ENCODE data around the gene SMAD5.

Gene SMAD5

DNA sequence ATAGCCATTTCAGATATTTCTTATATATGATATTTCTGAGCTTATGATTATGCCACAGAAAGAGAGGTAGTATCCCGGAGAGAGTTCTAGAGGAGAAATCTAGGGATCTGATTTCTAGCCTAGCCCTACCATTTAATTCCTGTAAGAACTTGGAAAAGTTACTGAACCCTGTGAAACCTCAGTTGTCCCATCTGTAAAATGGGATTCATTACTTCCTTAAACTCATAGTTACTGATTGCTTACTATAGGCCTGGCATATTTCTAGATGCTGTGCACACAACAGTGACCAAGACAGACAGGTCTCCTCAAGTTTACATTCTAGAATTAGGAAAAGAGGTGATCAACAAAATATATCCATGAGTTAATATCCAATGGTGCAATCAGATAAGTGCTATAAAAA is 30.8 kb upstream of the SMAD5 start:
- no peaks in the 10 kb centered on the region for H3K36me3 ChIP-seq (ENCODE audit: insufficient read depth, low read length)
- no peaks in the 10 kb centered on the region for H3K9me3 ChIP-seq (ENCODE audit: low read length)
- H3K27me3 ChIP-seq (ENCODE audit: control insufficient read depth in 1 of 2, insufficient read depth in 2 of 2, low read length in 2 of 2) = no peaks in the 10 kb centered on the region
- H3K27ac ChIP-seq (ENCODE audit: low read depth, low read length) = no peak overlapping the region
- H3K9ac ChIP-seq (ENCODE audit: low read length) = no peak overlapping the region
- H3K4me3 ChIP-seq (ENCODE audit: low read depth in 1 of 2, low read length in 2 of 2) = no peak overlapping the region
- H3K4me1 ChIP-seq (ENCODE audit: insufficient read depth, low read length) = no peaks in the 10 kb centered on the region

DNA sequence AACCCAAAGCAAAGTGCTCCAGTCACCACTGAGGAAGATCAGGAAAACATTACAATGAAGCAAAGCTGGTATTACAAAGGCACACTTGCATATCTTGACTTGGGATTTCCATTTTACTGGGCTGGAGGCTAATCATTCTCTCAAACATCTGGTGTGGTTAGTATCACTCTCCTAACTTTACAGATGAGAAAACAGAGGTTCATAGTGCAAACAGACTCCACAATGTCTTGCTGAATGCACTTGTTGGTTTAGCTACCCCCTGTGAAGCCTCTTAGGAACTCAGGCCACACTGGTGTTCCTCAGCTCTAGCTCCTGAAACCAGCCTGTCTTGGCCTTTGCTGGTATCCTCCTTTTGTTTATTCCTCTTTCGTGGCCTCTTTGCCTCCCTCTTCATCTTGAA is 29.5 kb upstream of the SMAD5 start:
- H3K4me1 ChIP-seq (ENCODE audit: insufficient read depth, low read length) = no peaks in the 10 kb centered on the region
- no peak overlapping the region for H3K9ac ChIP-seq (ENCODE audit: low read length)
- no peaks in the 10 kb centered on the region for H3K9me3 ChIP-seq (ENCODE audit: low read length)
- H3K27me3 ChIP-seq (ENCODE audit: control insufficient read depth in 1 of 2, insufficient read depth in 2 of 2, low read length in 2 of 2) = no peaks in the 10 kb centered on the region
- no peak overlapping the region for H3K27ac ChIP-seq (ENCODE audit: low read depth, low read length)
- H3K36me3 ChIP-seq (ENCODE audit: insufficient read depth, low read length) = no peaks in the 10 kb centered on the region
- H3K4me3 ChIP-seq (ENCODE audit: low read depth in 1 of 2, low read length in 2 of 2) = no peak overlapping the region

- no peaks in the 10 kb centered on the region for H3K27me3 ChIP-seq (ENCODE audit: control insufficient read depth in 1 of 2, insufficient read depth in 2 of 2, low read length in 2 of 2)
- H3K36me3 ChIP-seq (ENCODE audit: insufficient read depth, low read length) = no peaks in the 10 kb centered on the region
- H3K4me3 ChIP-seq (ENCODE audit: low read depth in 1 of 2, low read length in 2 of 2) = no peak overlapping the region
- H3K9me3 ChIP-seq (ENCODE audit: low read length) = no peaks in the 10 kb centered on the region
- H3K27ac ChIP-seq (ENCODE audit: low read depth, low read length) = no peak overlapping the region
- no peak overlapping the region for H3K9ac ChIP-seq (ENCODE audit: low read length)
- H3K4me1 ChIP-seq (ENCODE audit: insufficient read depth, low read length) = no peaks in the 10 kb centered on the region
Observed at GRCh38 chr5:136104306-136104965, 28.2 kb upstream of the SMAD5 start.

- no peaks in the 10 kb centered on the region for H3K27me3 ChIP-seq (ENCODE audit: control insufficient read depth in 1 of 2, insufficient read depth in 2 of 2, low read length in 2 of 2)
- no peak overlapping the region for H3K27ac ChIP-seq (ENCODE audit: low read depth, low read length)
- no peak overlapping the region for H3K9ac ChIP-seq (ENCODE audit: low read length)
- H3K9me3 ChIP-seq (ENCODE audit: low read length) = no peaks in the 10 kb centered on the region
- H3K36me3 ChIP-seq (ENCODE audit: insufficient read depth, low read length) = no peaks in the 10 kb centered on the region
- no peak overlapping the region for H3K4me3 ChIP-seq (ENCODE audit: low read depth in 1 of 2, low read length in 2 of 2)
- no peaks in the 10 kb centered on the region for H3K4me1 ChIP-seq (ENCODE audit: insufficient read depth, low read length)
Observed at GRCh38 chr5:136106351-136107031, 26.2 kb upstream of the SMAD5 start.

- no peak overlapping the region for H3K9ac ChIP-seq (ENCODE audit: low read length)
- H3K9me3 ChIP-seq (ENCODE audit: low read length) = no peaks in the 10 kb centered on the region
- H3K27ac ChIP-seq (ENCODE audit: low read depth, low read length) = no peak overlapping the region
- no peak overlapping the region for H3K4me3 ChIP-seq (ENCODE audit: low read depth in 1 of 2, low read length in 2 of 2)
- H3K27me3 ChIP-seq (ENCODE audit: control insufficient read depth in 1 of 2, insufficient read depth in 2 of 2, low read length in 2 of 2) = no peaks in the 10 kb centered on the region
- H3K36me3 ChIP-seq (ENCODE audit: insufficient read depth, low read length) = no peaks in the 10 kb centered on the region
- no peaks in the 10 kb centered on the region for H3K4me1 ChIP-seq (ENCODE audit: insufficient read depth, low read length)
Observed at GRCh38 chr5:136108180-136108611, 24.4 kb upstream of the SMAD5 start.

DNA sequence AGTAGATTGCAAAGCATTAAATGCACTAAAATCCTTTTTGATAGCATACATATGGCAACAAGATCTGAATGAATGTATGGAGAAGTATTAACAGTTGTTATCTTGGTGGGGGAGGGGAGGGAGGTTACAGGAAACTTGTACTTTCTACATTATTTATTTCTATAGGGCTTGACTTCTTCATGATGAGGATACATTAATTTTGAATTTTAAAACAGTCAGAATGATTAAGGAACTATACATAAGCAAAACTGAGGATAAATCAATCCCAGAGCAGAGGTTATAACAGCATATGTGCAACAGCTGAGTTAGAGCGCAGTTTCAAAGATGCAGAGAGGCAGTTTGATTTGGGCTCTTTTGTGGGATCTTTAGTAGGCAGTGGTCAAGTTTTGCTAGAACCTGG is 23.9 kb upstream of the SMAD5 start:
- no peak overlapping the region for H3K9ac ChIP-seq (ENCODE audit: low read length)
- no peak overlapping the region for H3K27ac ChIP-seq (ENCODE audit: low read depth, low read length)
- H3K4me3 ChIP-seq (ENCODE audit: low read depth in 1 of 2, low read length in 2 of 2) = no peak overlapping the region
- H3K4me1 ChIP-seq (ENCODE audit: insufficient read depth, low read length) = no peaks in the 10 kb centered on the region
- no peaks in the 10 kb centered on the region for H3K27me3 ChIP-seq (ENCODE audit: control insufficient read depth in 1 of 2, insufficient read depth in 2 of 2, low read length in 2 of 2)
- H3K9me3 ChIP-seq (ENCODE audit: low read length) = no peaks in the 10 kb centered on the region
- no peaks in the 10 kb centered on the region for H3K36me3 ChIP-seq (ENCODE audit: insufficient read depth, low read length)

DNA sequence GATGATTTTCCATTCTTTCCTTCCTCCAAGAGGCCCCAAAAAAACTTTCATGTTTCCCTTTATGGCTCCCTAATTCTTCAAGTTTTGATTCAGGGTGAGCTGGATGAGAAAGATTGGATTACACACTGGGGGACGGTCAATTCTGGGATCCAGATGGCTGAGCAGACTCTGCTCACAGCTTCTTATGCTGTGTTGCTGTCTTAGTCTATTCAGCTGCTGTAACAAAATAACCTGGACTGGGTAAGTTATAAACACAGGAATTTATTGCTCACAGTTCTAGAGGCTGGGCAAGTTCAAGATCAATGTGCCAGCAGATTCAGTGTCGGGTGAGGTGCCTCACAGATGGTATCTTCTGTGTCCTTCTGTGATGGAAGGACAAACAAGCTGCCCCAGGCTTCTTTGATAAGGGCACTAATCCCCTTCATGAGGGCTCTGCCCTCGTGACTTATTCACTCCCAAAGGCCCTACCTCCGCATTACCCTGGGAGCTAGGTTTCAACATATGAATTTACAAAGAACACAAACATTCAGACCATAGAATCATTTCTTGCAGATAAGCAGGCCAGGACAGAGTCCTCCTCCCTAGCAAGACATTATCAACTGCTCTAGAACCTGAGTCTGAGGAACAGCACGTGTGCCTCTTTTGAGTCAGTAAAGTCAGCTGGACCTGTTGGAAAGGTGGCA is 23.1 kb upstream of the SMAD5 start:
- Histone ChIP-seq H3K27ac (ENCODE audit: low read depth, low read length) (no peak overlapping the region), H3K36me3 (ENCODE audit: insufficient read depth, low read length) (no peaks in the 10 kb centered on the region), H3K9ac (ENCODE audit: low read length) (no peak overlapping the region), H3K27me3 (ENCODE audit: control insufficient read depth in 1 of 2, insufficient read depth in 2 of 2, low read length in 2 of 2) (no peaks in the 10 kb centered on the region), H3K9me3 (ENCODE audit: low read length) (no peaks in the 10 kb centered on the region), H3K4me3 (ENCODE audit: low read depth in 1 of 2, low read length in 2 of 2) (no peak overlapping the region), H3K4me1 (ENCODE audit: insufficient read depth, low read length) (no peaks in the 10 kb centered on the region)

DNA sequence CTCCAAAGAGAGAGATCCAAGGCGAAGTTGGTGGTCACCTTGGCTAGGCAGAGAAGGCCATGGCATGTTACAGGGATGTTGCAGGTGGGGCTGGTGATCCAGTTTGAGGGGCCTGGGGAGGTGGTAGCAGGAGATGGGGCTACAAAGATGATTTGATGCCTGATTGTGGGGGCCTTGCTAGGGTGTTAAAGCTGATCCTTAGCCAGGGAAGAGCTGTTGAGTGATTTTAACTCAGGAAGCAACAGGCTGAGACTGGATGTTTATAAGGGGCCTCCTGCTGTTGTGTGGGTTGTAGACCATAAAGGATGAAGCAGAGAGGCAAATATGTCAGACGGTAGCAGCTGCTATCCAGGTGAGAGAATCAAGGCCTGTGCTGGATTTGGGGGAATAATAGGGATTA is 19.0 kb upstream of the SMAD5 start:
- Histone ChIP-seq H3K4me1 (ENCODE audit: insufficient read depth, low read length) (no peaks in the 10 kb centered on the region), H3K27ac (ENCODE audit: low read depth, low read length) (no peak overlapping the region), H3K4me3 (ENCODE audit: low read depth in 1 of 2, low read length in 2 of 2) (no peak overlapping the region), H3K36me3 (ENCODE audit: insufficient read depth, low read length) (no peaks in the 10 kb centered on the region), H3K27me3 (ENCODE audit: control insufficient read depth in 1 of 2, insufficient read depth in 2 of 2, low read length in 2 of 2) (no peaks in the 10 kb centered on the region), H3K9ac (ENCODE audit: low read length) (no peak overlapping the region), H3K9me3 (ENCODE audit: low read length) (no peaks in the 10 kb centered on the region)

- Histone ChIP-seq H3K4me1 (ENCODE audit: insufficient read depth, low read length) (no peaks in the 10 kb centered on the region), H3K4me3 (ENCODE audit: low read depth in 1 of 2, low read length in 2 of 2) (no peak overlapping the region), H3K9me3 (ENCODE audit: low read length) (no peaks in the 10 kb centered on the region), H3K27ac (ENCODE audit: low read depth, low read length) (no peak overlapping the region), H3K27me3 (ENCODE audit: control insufficient read depth in 1 of 2, insufficient read depth in 2 of 2, low read length in 2 of 2) (no peaks in the 10 kb centered on the region), H3K9ac (ENCODE audit: low read length) (no peak overlapping the region), H3K36me3 (ENCODE audit: insufficient read depth, low read length) (no peaks in the 10 kb centered on the region)
Observed at GRCh38 chr5:136114414-136115125, 18.1 kb upstream of the SMAD5 start.

DNA sequence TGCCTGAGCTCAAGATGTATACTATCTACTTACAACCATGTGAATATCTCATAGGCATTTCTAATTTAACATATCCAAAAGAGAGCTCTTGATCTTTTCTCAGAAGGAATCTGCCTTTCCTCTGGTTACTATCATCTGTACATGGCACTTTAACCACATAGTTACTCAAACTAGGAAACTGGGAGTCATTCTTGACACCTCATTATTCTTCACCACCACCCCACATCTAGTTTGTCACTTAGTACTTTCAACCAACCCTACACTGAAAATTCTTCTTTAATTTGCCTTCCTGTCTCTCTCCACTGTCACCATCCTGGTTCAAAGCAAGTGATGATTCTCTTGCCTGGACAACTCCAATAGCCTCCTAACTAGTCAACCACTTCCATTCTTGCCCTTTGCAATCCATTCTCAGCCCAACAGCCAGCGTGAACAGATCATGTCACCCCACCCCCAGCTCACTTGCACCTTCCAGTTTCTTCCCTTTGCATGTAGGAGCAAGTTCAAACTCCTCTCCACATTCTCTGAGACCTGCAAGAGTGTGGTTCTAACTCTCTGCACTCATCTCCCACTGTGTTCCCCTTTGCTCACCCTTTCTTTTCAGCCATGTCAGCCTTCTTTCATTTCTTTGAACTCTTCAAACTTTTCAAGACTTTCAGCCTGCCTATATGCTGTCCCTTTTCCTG is 17.3 kb upstream of the SMAD5 start:
- no peaks in the 10 kb centered on the region for H3K36me3 ChIP-seq (ENCODE audit: insufficient read depth, low read length)
- H3K27ac ChIP-seq (ENCODE audit: low read depth, low read length) = no peak overlapping the region
- no peak overlapping the region for H3K4me3 ChIP-seq (ENCODE audit: low read depth in 1 of 2, low read length in 2 of 2)
- no peaks in the 10 kb centered on the region for H3K27me3 ChIP-seq (ENCODE audit: control insufficient read depth in 1 of 2, insufficient read depth in 2 of 2, low read length in 2 of 2)
- H3K9ac ChIP-seq (ENCODE audit: low read length) = no peak overlapping the region
- no peaks in the 10 kb centered on the region for H3K9me3 ChIP-seq (ENCODE audit: low read length)
- H3K4me1 ChIP-seq (ENCODE audit: insufficient read depth, low read length) = no peaks in the 10 kb centered on the region

- no peak overlapping the region for H3K4me3 ChIP-seq (ENCODE audit: low read depth in 1 of 2, low read length in 2 of 2)
Observed at GRCh38 chr5:136120529-136120928, 12.1 kb upstream of the SMAD5 start.

More at GRCh38 chr5:136120529-136120928, 12.1 kb upstream of the SMAD5 start:
- Histone ChIP-seq H3K27me3 (ENCODE audit: control insufficient read depth in 1 of 2, insufficient read depth in 2 of 2, low read length in 2 of 2) (no peaks in the 10 kb centered on the region), H3K9ac (ENCODE audit: low read length) (no peak overlapping the region), H3K27ac (ENCODE audit: low read depth, low read length) (no peak overlapping the region), H3K36me3 (ENCODE audit: insufficient read depth, low read length) (no peaks in the 10 kb centered on the region), H3K9me3 (ENCODE audit: low read length) (no peaks in the 10 kb centered on the region), H3K4me1 (ENCODE audit: insufficient read depth, low read length) (no peaks in the 10 kb centered on the region)
